Activated T-cell treated with anti-CD3 and anti-CD28 coated beads for 48 hours (primary cell): ENCODE results near the gene BMP2K.

Source experiments
- DNase-seq: peaks from one replicate; pipeline ENCODE4 v3.0.0-alpha.2; 2020; ENCODE audit warnings: low read depth

The BMP2K gene

GRCh38 chr4:78937837-78938236 lies 161.7 kb downstream of the BMP2K start:
- DNase-seq, result no peak

- DNase-seq, result no peak
Observed at GRCh38 chr4:78938474-78938867, 162.3 kb downstream of the BMP2K start.

GRCh38 chr4:78938868-78939666 lies 162.9 kb downstream of the BMP2K start, which contains the start of gene PAQR3:
TSS of gene PAQR3 (minus strand) at chr4:78939438. CDS start at chr4:78939224, 214 bp downstream.
- DNase-seq, result peak; percentile 83

- DNase-seq, result no peak
Observed at GRCh38 chr4:78939667-78940008, 163.5 kb downstream of the BMP2K start.

GRCh38 chr4:78940752-78941151 lies 164.6 kb downstream of the BMP2K start:
- no peak for DNase-seq

- no peak for DNase-seq
Observed at GRCh38 chr4:78944381-78944780, 168.2 kb downstream of the BMP2K start.

- DNase-seq, result no peak
Observed at GRCh38 chr4:78945651-78946179, 169.6 kb downstream of the BMP2K start.

- no peak for DNase-seq
Observed at GRCh38 chr4:78949735-78950134, 173.6 kb downstream of the BMP2K start.

- no peak for DNase-seq
Observed at GRCh38 chr4:78951862-78952472, 175.8 kb downstream of the BMP2K start.

GRCh38 chr4:78953231-78953630 lies 177.1 kb downstream of the BMP2K start:
- no peak for DNase-seq

- DNase-seq, result no peak
Observed at GRCh38 chr4:78953769-78954666, 177.9 kb downstream of the BMP2K start.

GRCh38 chr4:78956975-78957374 lies 180.8 kb downstream of the BMP2K start:
- no peak for DNase-seq

GRCh38 chr4:78960926-78961325 lies 184.8 kb downstream of the BMP2K start:
- DNase-seq, result no peak
